Fibroblast of skin of back (primary cell): ENCODE measurements around the gene DDAH2.

ENCODE experiments used
- DNase-seq: peaks from one replicate; pipeline ENCODE4 v3.0.0-alpha.2; 2013

DDAH2 gene

GRCh38 chr6:31687860-31688693 is 41.0 kb downstream of the DDAH2 start:
- DNase-seq, result no peak

- no peak for DNase-seq
These were observed 41.8 kb downstream of the DDAH2 start for GRCh38 chr6:31687321-31687720.

- no peak for DNase-seq
These were observed 42.6 kb downstream of the DDAH2 start for GRCh38 chr6:31686483-31686882.

GRCh38 chr6:31683591-31683990 is 45.5 kb downstream of the DDAH2 start:
- DNase-seq, result no peak

- peak; percentile 50 for DNase-seq
These were observed 47.9 kb downstream of the DDAH2 start for GRCh38 chr6:31681135-31681671.

- peak; percentile 80 for DNase-seq
These were observed 48.6 kb downstream of the DDAH2 start, which contains the start of gene LY6G5C for GRCh38 chr6:31680226-31681134. LY6G5C (minus strand) TSS chr6:31681067; CDS start chr6:31680373, 694 bp downstream.

- DNase-seq, result no peak
These were observed 51.1 kb downstream of the DDAH2 start for GRCh38 chr6:31677955-31678354.
